ENCODE results near the gene REXO4. TPM values are rescaled to one million over a fixed set of nuclear protein-coding genes. Genes with fewer than 3 reads are reported as not detected.

Gene REXO4
- total RNA-seq, 1 donor from 2014 or later, result 33.3 TPM

DNA sequence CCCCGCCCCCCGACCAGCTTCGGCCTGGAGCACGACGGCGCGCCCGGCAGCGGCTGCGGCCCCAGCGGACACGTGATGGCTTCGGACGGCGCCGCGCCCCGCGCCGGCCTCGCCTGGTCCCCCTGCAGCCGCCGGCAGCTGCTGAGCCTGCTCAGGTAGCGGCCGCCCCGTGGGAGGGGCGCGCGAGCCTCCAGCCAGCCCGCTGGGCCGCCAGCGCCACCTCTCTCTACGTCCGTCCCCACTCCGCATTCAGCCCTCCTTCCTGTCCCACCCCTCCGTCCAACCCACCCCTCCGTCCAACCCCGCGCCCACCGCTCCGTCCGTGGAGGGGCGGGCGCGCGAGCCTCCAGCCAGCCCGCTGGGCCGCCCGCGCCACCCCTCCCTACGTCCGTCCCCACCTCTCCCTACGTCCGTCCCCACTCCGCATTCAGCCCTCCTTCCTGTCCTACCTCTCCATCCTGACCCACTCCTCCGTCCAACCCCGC, 10.8 kb upstream of the REXO4 start:
- Mint-ChIP-seq H3K9me3 (no peaks in the 10 kb centered on the region), H3K4me3 (peak overlapping the region; percentile 56), H3K27me3 (peaks cover 17% of the 10 kb centered on the region), H3K4me1 (peaks cover 13% of the 10 kb centered on the region), H3K27ac (no peak overlapping the region), H3K36me3 (ENCODE audit: low read depth) (no peaks in the 10 kb centered on the region)
- DNase-seq (peak; percentile 27), ATAC-seq (ENCODE audit: low read depth) (peak; percentile 64)
- CTCF ChIA-PET, result interaction anchor here (0.7 kb wide), 1 partner anchor 8 kb away, joined by 3 read pairs; no protein-coding TSS in a partner anchor
- TF ChIP-seq, protein P1, sequence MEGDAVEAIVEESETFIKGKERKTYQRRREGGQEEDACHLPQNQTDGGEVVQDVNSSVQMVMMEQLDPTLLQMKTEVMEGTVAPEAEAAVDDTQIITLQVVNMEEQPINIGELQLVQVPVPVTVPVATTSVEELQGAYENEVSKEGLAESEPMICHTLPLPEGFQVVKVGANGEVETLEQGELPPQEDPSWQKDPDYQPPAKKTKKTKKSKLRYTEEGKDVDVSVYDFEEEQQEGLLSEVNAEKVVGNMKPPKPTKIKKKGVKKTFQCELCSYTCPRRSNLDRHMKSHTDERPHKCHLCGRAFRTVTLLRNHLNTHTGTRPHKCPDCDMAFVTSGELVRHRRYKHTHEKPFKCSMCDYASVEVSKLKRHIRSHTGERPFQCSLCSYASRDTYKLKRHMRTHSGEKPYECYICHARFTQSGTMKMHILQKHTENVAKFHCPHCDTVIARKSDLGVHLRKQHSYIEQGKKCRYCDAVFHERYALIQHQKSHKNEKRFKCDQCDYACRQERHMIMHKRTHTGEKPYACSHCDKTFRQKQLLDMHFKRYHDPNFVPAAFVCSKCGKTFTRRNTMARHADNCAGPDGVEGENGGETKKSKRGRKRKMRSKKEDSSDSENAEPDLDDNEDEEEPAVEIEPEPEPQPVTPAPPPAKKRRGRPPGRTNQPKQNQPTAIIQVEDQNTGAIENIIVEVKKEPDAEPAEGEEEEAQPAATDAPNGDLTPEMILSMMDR (IDR thresholded peaks at IDR 0.05), result no peak
- POLR2A ChIA-PET, result interaction anchor here (0.6 to 0.8 kb wide), 3 partner anchors 81 to 482 kb away, joined by 3 to 6 read pairs (median 3); partner anchors contain the start of genes GTF3C5, MED22 and RPL7A
- intact Hi-C loops (cut with micrococcal nuclease), result loop anchor here (1.0 to 2.0 kb wide), 3 partner anchors 7 to 22 kb away; no protein-coding TSS in a partner anchor

DNA sequence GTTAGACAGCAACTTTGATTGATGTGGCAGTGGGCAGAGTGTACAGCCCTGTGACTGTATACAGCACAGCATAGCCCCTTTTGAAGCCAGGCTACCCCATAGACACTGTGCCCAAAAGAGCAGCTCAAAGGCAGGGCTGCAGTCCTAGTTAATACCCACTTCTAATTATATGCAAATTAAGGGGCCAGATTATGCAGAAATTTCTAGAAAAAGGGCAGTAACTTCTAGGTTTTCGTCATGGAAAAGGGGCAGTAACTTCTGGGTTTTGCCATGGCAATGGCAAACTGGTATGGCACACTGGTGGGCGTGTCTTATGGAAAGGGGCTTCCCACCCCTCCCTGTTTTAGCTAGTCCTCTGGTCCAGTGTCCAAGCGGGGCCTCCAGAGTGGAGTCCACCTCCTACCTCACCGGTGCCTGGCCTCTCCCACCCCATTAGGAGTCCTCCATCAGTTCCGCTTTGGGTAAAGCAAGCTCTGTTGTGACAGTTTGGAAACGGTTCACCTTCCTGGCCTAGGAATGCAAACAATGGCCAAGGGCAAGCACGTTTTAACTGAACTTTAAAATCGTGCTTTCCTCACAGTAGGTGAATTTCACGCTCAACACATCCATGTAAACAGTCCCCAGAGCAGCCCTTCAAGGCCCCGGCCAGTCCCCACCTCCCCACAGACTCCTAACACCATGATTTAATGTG, 10.0 kb upstream of the REXO4 start:
- no peaks in the 10 kb centered on the region for H3K36me3 Mint-ChIP-seq (ENCODE audit: low read depth)
- H3K27me3 Mint-ChIP-seq, result peaks cover 17% of the 10 kb centered on the region
- no peaks in the 10 kb centered on the region for H3K9me3 Mint-ChIP-seq
- no peak overlapping the region for H3K27ac Mint-ChIP-seq
- ChIA-PET POLR2A (interaction anchor here (0.6 to 0.8 kb wide), 3 partner anchors 80 to 481 kb away, joined by 3 to 6 read pairs (median 3); partner anchors contain the start of genes GTF3C5, MED22 and RPL7A), CTCF (interaction anchor here (0.7 kb wide), 1 partner anchor 7 kb away, joined by 3 read pairs; no protein-coding TSS in a partner anchor)
- ATAC-seq (ENCODE audit: low read depth) (no peak), DNase-seq (no peak)
- intact Hi-C loops (cut with micrococcal nuclease), result loop anchor here (2.0 kb wide), 1 partner anchor 21 kb away; no protein-coding TSS in a partner anchor
- peaks cover 13% of the 10 kb centered on the region for H3K4me1 Mint-ChIP-seq
- peak overlapping the region; percentile 66 for H3K4me3 Mint-ChIP-seq
- TF ChIP-seq, protein P1 (IDR thresholded peaks at IDR 0.05), result no peak

- intact Hi-C loops (cut with micrococcal nuclease), result no loop called here
- CTCF ChIA-PET, result no interaction called here
- no peaks in the 10 kb centered on the region for H3K36me3 Mint-ChIP-seq (ENCODE audit: low read depth)
- H3K4me3 Mint-ChIP-seq, result no peak overlapping the region
- no peak for ATAC-seq (ENCODE audit: low read depth)
- POLR2A ChIA-PET, result interaction anchor here (1.3 kb wide), 1 partner anchor 52 kb away, joined by 4 read pairs; no protein-coding TSS in a partner anchor
- no peaks in the 10 kb centered on the region for H3K9me3 Mint-ChIP-seq
- no peak for DNase-seq
- H3K27ac Mint-ChIP-seq, result no peak overlapping the region
- TF ChIP-seq, protein P1 (IDR thresholded peaks at IDR 0.05), result no peak
- H3K4me1 Mint-ChIP-seq, result peaks cover 22% of the 10 kb centered on the region
- H3K27me3 Mint-ChIP-seq, result peaks cover 17% of the 10 kb centered on the region
These were observed 8.2 kb upstream of the REXO4 start for GRCh38 chr9:133426011-133426410.

- no peaks in the 10 kb centered on the region for H3K9me3 Mint-ChIP-seq
- intact Hi-C loops (cut with micrococcal nuclease), result no loop called here
- H3K4me3 Mint-ChIP-seq, result no peak overlapping the region
- H3K4me1 Mint-ChIP-seq, result peaks cover 28% of the 10 kb centered on the region
- ChIA-PET POLR2A (interaction anchor here (1.3 kb wide), 1 partner anchor 53 kb away, joined by 4 read pairs; no protein-coding TSS in a partner anchor), CTCF (no interaction called here)
- DNase-seq (no peak), ATAC-seq (ENCODE audit: low read depth) (no peak)
- TF ChIP-seq, protein P1 (IDR thresholded peaks at IDR 0.05), result no peak
- peaks cover 15% of the 10 kb centered on the region for H3K27me3 Mint-ChIP-seq
- H3K36me3 Mint-ChIP-seq (ENCODE audit: low read depth), result no peaks in the 10 kb centered on the region
- no peak overlapping the region for H3K27ac Mint-ChIP-seq
These were observed 7.3 kb upstream of the REXO4 start for GRCh38 chr9:133425049-133425632.

DNA sequence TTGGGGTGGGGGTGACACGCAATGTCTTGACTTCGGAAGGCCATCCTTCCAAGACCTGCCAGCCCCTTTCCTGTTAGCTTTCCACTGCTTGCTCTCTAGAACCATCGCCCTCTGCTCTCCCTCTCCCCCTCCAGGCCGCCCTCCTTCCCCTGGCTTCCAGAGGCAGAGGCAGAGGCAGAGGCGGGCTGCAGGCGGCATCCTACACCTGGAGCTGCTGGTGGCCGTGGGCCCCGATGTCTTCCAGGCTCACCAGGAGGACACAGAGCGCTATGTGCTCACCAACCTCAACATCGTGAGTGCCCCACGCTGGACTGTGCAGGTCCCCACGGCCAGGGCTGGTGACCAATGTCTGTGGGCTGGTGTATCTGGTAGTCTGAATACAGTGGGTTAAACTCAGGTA, 6.4 kb upstream of the REXO4 start:
- no peak for ATAC-seq (ENCODE audit: low read depth)
- Mint-ChIP-seq H3K9me3 (peaks cover 3% of the 10 kb centered on the region), H3K4me1 (peaks cover 32% of the 10 kb centered on the region), H3K27me3 (peaks cover 14% of the 10 kb centered on the region), H3K4me3 (no peak overlapping the region), H3K27ac (no peak overlapping the region), H3K36me3 (ENCODE audit: low read depth) (no peaks in the 10 kb centered on the region)
- ChIA-PET POLR2A (no interaction called here), CTCF (no interaction called here)
- no peak for DNase-seq
- TF ChIP-seq, protein P1 (IDR thresholded peaks at IDR 0.05), result no peak
- intact Hi-C loops (cut with micrococcal nuclease), result no loop called here

All from activated B cell treated with CpG ODN at 0.5 μM for 24 hours (primary cell).